ENCODE measurements around the gene ANKMY2.
"Not testable (repeated sequence)": the region's sequence is repeated elsewhere in the genome, so short reads cannot be mapped to it uniquely, and the experiment has no call there.

ANKMY2 gene

DNA sequence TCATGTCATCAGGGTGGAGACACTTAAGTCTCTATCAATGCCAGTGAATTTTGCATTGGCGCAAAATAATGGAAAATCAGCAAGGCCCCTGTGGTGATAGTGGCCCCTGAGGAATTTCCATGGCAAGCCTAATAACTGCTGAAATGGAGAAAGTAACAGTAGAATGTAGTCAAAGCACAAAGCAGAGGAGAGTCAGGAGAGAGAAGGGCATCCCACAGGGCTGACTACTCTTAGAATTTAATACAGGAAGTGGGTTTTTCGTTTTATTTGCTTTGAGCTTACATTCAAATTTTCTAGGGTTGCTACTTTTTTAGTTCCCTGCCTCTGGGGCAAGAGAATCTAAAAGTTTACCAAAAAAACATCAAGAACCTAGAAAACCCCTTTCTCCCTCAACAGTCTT, 39.4 kb upstream of the ANKMY2 start:
- H3K4me3 ChIP-seq (replicated peaks; ENCODE audit: low read depth, low read length): no peak overlapping the region
- TF ChIP-seq, protein P1, sequence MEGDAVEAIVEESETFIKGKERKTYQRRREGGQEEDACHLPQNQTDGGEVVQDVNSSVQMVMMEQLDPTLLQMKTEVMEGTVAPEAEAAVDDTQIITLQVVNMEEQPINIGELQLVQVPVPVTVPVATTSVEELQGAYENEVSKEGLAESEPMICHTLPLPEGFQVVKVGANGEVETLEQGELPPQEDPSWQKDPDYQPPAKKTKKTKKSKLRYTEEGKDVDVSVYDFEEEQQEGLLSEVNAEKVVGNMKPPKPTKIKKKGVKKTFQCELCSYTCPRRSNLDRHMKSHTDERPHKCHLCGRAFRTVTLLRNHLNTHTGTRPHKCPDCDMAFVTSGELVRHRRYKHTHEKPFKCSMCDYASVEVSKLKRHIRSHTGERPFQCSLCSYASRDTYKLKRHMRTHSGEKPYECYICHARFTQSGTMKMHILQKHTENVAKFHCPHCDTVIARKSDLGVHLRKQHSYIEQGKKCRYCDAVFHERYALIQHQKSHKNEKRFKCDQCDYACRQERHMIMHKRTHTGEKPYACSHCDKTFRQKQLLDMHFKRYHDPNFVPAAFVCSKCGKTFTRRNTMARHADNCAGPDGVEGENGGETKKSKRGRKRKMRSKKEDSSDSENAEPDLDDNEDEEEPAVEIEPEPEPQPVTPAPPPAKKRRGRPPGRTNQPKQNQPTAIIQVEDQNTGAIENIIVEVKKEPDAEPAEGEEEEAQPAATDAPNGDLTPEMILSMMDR (IDR thresholded peaks at IDR 0.05; ENCODE audit: low read length, missing control alignments): no peak
- DNase-seq (ENCODE audit: low read depth): no peak

DNA sequence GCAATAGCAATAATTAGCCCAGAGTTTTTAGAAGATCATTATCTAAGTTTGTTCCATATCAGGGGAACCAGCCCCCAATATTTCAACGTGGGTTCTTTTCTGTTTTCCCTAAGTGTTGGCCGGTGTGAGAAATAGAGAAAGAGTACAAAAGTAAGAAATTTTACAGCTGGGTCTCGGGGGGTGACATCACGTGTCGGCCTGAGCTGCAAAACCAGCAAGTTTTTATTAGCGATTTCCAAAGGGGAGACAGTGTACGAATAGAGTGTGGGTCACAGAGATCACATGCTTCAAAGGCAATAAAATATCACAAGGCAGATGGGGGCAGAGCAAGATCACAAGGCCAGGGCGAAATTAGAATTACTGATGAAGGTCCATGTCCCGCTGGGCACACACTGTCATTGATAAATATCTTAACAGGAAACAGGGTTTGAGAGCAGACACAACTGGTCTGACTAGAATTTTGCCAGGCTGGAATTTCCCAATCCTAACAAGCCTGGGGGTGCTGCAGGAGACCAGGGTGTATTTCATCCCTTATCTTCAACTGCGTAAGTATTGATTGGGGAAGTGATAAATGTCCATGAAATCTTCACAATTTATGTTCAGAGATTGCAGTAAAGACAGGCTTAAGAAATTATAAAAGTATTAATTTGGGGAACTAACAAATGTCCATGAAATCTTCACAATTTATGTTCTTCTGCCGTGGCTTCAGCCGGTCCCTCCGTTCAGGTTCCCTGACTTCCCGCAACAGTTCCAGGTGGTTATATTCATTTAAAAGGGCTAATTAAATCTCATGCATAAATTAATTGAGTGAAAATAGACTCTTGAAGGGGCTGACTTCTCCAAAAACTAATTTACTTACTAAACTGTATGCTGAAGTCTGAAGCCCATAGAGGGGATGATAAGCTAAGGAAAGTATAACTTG, 33.4 kb upstream of the ANKMY2 start:
- DNase-seq (ENCODE audit: low read depth); H3K4me3 ChIP-seq (replicated peaks; ENCODE audit: low read depth, low read length): not testable (repeated sequence)

DNA sequence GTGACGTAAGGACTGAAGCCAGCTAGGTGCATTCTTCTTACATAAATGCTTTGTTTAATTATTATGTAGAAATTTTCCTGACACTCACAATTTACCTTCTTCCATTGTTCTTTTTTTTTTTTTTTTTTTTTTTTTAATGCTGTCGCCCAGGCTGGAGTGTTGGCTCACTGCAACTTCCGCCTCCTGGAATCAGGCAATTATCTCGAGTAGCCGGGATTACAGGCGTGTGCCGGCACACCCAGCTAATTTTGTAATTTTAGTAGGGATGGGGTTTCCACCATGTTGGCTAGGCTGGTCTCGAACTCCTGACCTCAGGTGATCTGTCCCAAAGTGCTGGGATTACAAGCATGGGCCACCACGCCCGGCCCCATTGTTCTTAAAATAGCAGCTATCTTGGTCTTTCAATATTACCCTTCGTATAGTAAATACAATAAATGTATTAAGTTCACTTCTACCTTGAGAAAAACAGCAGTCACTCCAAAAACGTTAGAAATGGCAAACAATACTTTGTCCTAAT, 32.5 kb upstream of the ANKMY2 start:
- no peak overlapping the region for H3K4me3 ChIP-seq (replicated peaks; ENCODE audit: low read depth, low read length)
- DNase-seq (ENCODE audit: low read depth): no peak
- TF ChIP-seq, protein P1 (IDR thresholded peaks at IDR 0.05; ENCODE audit: low read length, missing control alignments): no peak

DNA sequence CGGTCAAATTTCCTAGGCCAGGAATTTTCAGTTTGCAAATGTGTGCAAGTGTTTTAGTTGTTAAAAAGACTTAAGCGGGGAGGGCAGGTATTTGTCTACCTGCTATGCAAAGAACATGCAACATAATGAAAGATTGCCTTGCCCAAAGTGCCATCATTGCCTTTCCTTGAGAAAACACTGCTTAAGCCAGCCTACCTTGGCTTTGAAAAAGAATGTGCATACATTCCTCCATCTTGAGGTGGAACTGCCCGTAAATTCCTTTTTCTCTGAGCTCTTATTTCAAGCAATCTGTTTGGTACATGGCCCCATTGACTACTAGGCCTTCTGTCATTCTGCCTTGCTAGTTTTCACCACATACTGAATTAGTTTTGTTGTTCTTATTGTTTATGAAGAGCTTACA, 29.7 kb upstream of the ANKMY2 start:
- DNase-seq (ENCODE audit: low read depth): no peak
- TF ChIP-seq, protein P1 (IDR thresholded peaks at IDR 0.05; ENCODE audit: low read length, missing control alignments): no peak
- H3K4me3 ChIP-seq (replicated peaks; ENCODE audit: low read depth, low read length): no peak overlapping the region

DNA sequence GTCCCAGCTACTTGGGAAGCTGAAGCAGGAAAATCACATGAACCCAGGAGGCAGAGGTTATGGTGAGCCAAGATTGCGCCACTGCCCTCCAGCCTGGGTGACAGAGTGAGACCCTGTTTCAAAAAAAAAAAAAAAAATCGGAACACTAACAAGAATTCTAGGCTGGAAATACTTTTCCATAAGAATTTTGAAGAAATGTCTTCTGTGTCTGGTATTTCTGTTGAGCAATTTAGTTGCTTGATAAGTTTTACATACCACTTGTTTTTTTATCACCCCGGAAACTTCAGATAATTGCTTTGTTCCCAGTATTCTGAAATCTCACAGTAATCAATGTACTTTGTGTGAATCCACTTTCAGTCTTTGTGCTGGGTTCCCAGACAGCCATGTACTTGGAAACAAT, 26.3 kb upstream of the ANKMY2 start:
- H3K4me3 ChIP-seq (replicated peaks; ENCODE audit: low read depth, low read length): no peak overlapping the region
- DNase-seq (ENCODE audit: low read depth): peak; percentile 44
- TF ChIP-seq, protein P1 (IDR thresholded peaks at IDR 0.05; ENCODE audit: low read length, missing control alignments): no peak

DNA sequence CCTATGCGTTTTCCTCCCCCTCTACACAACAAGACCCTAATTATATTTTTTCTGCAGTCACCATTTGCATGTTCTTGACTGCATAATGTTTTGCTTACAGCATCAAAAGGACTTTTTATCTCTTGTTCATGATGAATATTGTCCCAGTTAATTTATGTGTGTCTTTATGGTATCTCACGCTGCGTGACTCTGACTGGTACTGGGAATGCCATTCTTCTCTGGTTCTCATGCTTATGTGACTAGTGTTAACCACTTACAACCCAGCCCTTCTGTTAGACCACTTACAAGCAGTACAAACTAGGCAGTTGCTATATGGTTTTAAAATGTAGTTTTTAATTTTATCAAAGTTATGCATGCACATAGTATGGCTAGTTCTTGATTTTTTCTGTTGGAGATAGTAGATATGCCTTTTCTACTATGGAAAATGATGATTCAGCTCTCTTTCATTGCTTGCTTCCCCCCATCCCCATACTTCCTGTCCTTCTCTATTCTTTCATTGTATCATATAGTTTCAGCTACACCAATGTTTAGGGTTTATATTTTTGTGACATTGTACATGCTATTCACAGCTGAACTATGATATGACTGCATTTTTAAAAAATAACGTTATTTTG, 25.3 kb upstream of the ANKMY2 start:
- no peak for DNase-seq (ENCODE audit: low read depth)
- TF ChIP-seq, protein P1 (IDR thresholded peaks at IDR 0.05; ENCODE audit: low read length, missing control alignments): no peak
- H3K4me3 ChIP-seq (replicated peaks; ENCODE audit: low read depth, low read length): no peak overlapping the region

DNA sequence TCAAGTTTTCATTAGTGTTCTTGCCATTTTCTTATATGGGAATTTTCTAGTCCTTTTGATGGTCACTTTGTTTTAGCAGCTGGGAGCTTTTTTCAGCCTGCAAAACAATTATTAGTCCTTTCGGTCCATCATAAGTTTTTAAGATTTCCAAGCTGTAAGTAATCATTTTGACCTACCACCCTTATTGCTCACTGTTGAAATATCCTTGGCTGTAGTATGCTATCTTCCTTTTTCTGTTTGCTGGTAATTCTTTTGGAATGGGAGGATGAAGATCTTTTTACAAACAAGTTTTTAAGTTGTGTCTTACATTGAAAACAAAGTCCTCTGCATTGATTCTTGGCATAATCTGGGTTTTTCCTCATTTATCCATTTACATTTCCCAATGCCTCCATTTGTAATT, 24.5 kb upstream of the ANKMY2 start:
- H3K4me3 ChIP-seq (replicated peaks; ENCODE audit: low read depth, low read length): no peak overlapping the region
- DNase-seq (ENCODE audit: low read depth): peak; percentile 56
- TF ChIP-seq, protein P1 (IDR thresholded peaks at IDR 0.05; ENCODE audit: low read length, missing control alignments): no peak
